SK-N-SH (cell line): Measurements from ENCODE around the gene SYNM. TPM values are rescaled to one million over a fixed set of nuclear protein-coding genes. Genes with fewer than 3 reads are reported as not detected.

Source experiments
- CTCF ChIA-PET: fragments of 300-600, 350-600 bp; formaldehyde crosslinking; extraction: SDS; loops from one replicate; lab custom pipeline; 2021; lab: Yijun Ruan, JAX
- POLR2A ChIA-PET: fragments of 350-600 bp; sonication (Branson Sonifier 250); formaldehyde crosslinking; extraction: SDS; loops from one replicate; lab custom pipeline; 2020; ENCODE audit warnings: antibody characterized with exemption, inconsistent platforms; lab: Yijun Ruan, JAX
- DNase-seq: peaks from one replicate; pipeline ENCODE4 v3.0.0; 2012
- H2AFZ ChIP-seq: fragments of 200-600 bp; sonication (generic); 2 replicates; pipeline ENCODE4 v1.8.1; 2016; ENCODE audit warnings: antibody characterized with exemption, mild to moderate bottlenecking, low read depth
- H3F3A ChIP-seq: fragments of 200-600 bp; sonication (generic); replicated peaks from 2 replicates; pipeline ENCODE3; 2016; ENCODE audit warnings: antibody characterized with exemption, mild to moderate bottlenecking; ENCODE audit not compliant: insufficient read depth
- H3K27ac ChIP-seq, 2 experiments: fragments of 200-500 bp in 1 of 2; fragments of 200-600 bp in 1 of 2; sonication (Bioruptor generic) in 1 of 2; sonication (generic), shearing (Covaris generic) in 1 of 2; 2 replicates each; pipeline versions ENCODE4 v1.5.1 to v1.6.1; 2014 to 2016; ENCODE audit warnings: low read depth in 2 of 2, inconsistent platforms in 1 of 2, low read length in 1 of 2, mild to moderate bottlenecking in 1 of 2, mixed read lengths in 1 of 2
- H3K27me3 ChIP-seq: fragments of 200-600 bp; sonication (generic), shearing (Covaris generic); 2 replicates; pipeline ENCODE4 v1.6.1; 2016; ENCODE audit warnings: mixed run types; ENCODE audit not compliant: insufficient read depth
- H3K36me3 ChIP-seq, 2 experiments: fragments of 200-500 bp in 1 of 2; fragments of 200-600 bp in 1 of 2; sonication (Bioruptor generic) in 1 of 2; sonication (generic) in 1 of 2; replicated peaks in 1 of 2; 2 replicates each; pipeline versions ENCODE3 to v1.5.1; 2014 to 2016; ENCODE audit warnings: low read length in 1 of 2, mild to moderate bottlenecking in 1 of 2; ENCODE audit not compliant: insufficient read depth in 2 of 2, control insufficient read depth in 1 of 2
- H3K4me1 ChIP-seq, 2 experiments: fragments of 200-500 bp in 1 of 2; fragments of 200-600 bp in 1 of 2; sonication (Bioruptor generic) in 1 of 2; sonication (generic), shearing (Covaris generic) in 1 of 2; 2 replicates each; pipeline versions ENCODE4 v1.5.1 to v1.6.1; 2014 to 2016; ENCODE audit warnings: low read depth in 1 of 2, low read length in 1 of 2, mixed run types in 1 of 2; ENCODE audit not compliant: insufficient read depth in 2 of 2, control insufficient read depth in 1 of 2
- H3K4me2 ChIP-seq: fragments of 200-600 bp; sonication (generic), shearing (Covaris generic); 2 replicates; pipeline ENCODE4 v1.6.1; 2017; ENCODE audit warnings: mixed run types
- H3K4me3 ChIP-seq, 2 experiments: fragments of 200-500 bp in 1 of 2; fragments of 200-600 bp in 1 of 2; sonication (Bioruptor generic) in 1 of 2; sonication (generic), shearing (Covaris generic) in 1 of 2; 2 replicates each; pipeline versions ENCODE4 v1.5.1 to v1.8.1; 2014 to 2016; ENCODE audit warnings: low read depth in 2 of 2, inconsistent platforms in 1 of 2, low read length in 1 of 2, mild to moderate bottlenecking in 1 of 2, mixed read lengths in 1 of 2, moderate library complexity in 1 of 2
- H3K79me2 ChIP-seq: fragments of 200-600 bp; sonication (generic); 2 replicates; pipeline ENCODE4 v1.8.1; 2017; ENCODE audit warnings: mild to moderate bottlenecking; ENCODE audit not compliant: insufficient read depth
- H3K9ac ChIP-seq: fragments of 200-600 bp; sonication (generic); 2 replicates; pipeline ENCODE4 v1.6.1; 2017; ENCODE audit warnings: mixed run types
- H3K9me2 ChIP-seq: fragments of 200-600 bp; sonication (generic); 2 replicates; pipeline ENCODE4 v1.6.1; 2017; ENCODE audit warnings: mixed run types
- H3K9me3 ChIP-seq: fragments of 200-600 bp; sonication (generic); 2 replicates; pipeline ENCODE4 v1.6.1; 2017; ENCODE audit warnings: mixed run types, mild to moderate bottlenecking, moderate library complexity
- H4K20me1 ChIP-seq: fragments of 200-600 bp; sonication (generic); 2 replicates; pipeline ENCODE4 v1.6.1; 2017; ENCODE audit warnings: mild to moderate bottlenecking, mixed run types; ENCODE audit not compliant: insufficient read depth
- CTCF ChIP-seq: fragments of 200-600 bp; sonication (generic); IDR thresholded peaks from 2 replicates; pipeline ENCODE4 v1.6.1; 2017; ENCODE audit warnings: antibody characterized with exemption, mild to moderate bottlenecking, moderate library complexity
- ELF1 ChIP-seq: IDR thresholded peaks from 2 replicates; pipeline ENCODE4 v1.4.0; 2012
- EP300 ChIP-seq, 2 experiments: IDR thresholded peaks; 2 replicates each; pipeline versions ENCODE4 v1.4.0 to v1.6.1; 2012; ENCODE audit warnings: borderline replicate concordance in 1 of 2, low read depth in 1 of 2, low read length in 1 of 2
- EZH2phosphoT487 ChIP-seq: fragments of 200-600 bp; sonication (generic); IDR thresholded peaks from 2 replicates; pipeline ENCODE4 v1.6.1; 2017; ENCODE audit warnings: low read depth, mixed run types, mild to moderate bottlenecking, antibody characterized with exemption, moderate library complexity, borderline replicate concordance
- FOXJ3 ChIP-seq: sonication (generic); formaldehyde crosslinking; IDR thresholded peaks from 2 replicates; pipeline ENCODE4 v1.5.1; 2020; ENCODE audit warnings: mild to moderate bottlenecking, missing genetic modification reagents
- FOXM1 ChIP-seq: IDR thresholded peaks from 2 replicates; pipeline ENCODE4 v1.4.0; 2012; ENCODE audit warnings: low read depth, mild to moderate bottlenecking
- GABPA ChIP-seq: IDR thresholded peaks from 2 replicates; pipeline ENCODE4 v1.4.0; 2012; ENCODE audit warnings: low read depth, mild to moderate bottlenecking
- MXI1 ChIP-seq: IDR thresholded peaks from 2 replicates; pipeline ENCODE4 v1.6.1; 2012; ENCODE audit warnings: mild to moderate bottlenecking, low read depth, low read length, improper control_type of control experiment
- NRF1 ChIP-seq: IDR thresholded peaks from 2 replicates; pipeline ENCODE4 v1.6.1; 2012; ENCODE audit warnings: low read depth, mild to moderate bottlenecking, low read length
- PBX3 ChIP-seq: IDR thresholded peaks from 2 replicates; pipeline ENCODE4; 2012
- RCOR1 ChIP-seq: fragments of 150-350 bp; IDR thresholded peaks from 2 replicates; pipeline ENCODE4 v1.6.1; 2017; ENCODE audit warnings: antibody characterized with exemption, low read length
- RFX5 ChIP-seq: IDR thresholded peaks from 2 replicates; pipeline ENCODE4 v1.6.1; 2012; ENCODE audit warnings: mild to moderate bottlenecking, improper control_type of control experiment, low read length
- RXRA ChIP-seq: IDR thresholded peaks from 2 replicates; pipeline ENCODE4 v1.4.0; 2012; ENCODE audit warnings: low read depth, mild to moderate bottlenecking, borderline replicate concordance
- SIN3A ChIP-seq: IDR thresholded peaks from 2 replicates; pipeline ENCODE4 v1.6.1; 2012; ENCODE audit warnings: low read depth, mild to moderate bottlenecking, low read length, moderate library complexity, borderline replicate concordance
- TEAD4 ChIP-seq: IDR thresholded peaks from 2 replicates; pipeline ENCODE4 v1.4.0; 2012; ENCODE audit warnings: mild to moderate bottlenecking, borderline replicate concordance; ENCODE audit not compliant: insufficient read depth
- YY1 ChIP-seq: IDR thresholded peaks from 2 replicates; pipeline ENCODE4 v1.4.0; 2012; ENCODE audit warnings: low read depth, mild to moderate bottlenecking
- WGBS: methylation state at CpG from one replicate; pipeline ENCODE4 v1.1.6; 2017; ENCODE audit warnings: low lambda C conversion rate; 5-methylcytosine and 5-hydroxymethylcytosine counted together
- polyA plus RNA-seq, 3 experiments: library from polyadenylated mRNA; depleted of rRNA; stranded (reverse); fragments of >200 nt; gene quantifications; 2 replicates each; pipeline ENCODE4 v1.2.3, GENCODE V29; 2012
- TF ChIP-seq, protein P1 (sequence below): fragments of 150-350 bp; IDR thresholded peaks from 2 replicates; pipeline ENCODE4 v1.6.1; 2017; ENCODE audit warnings: antibody characterized with exemption, low read length, low read depth, borderline replicate concordance
- TF ChIP-seq, protein P2 (sequence below): IDR thresholded peaks from 2 replicates; pipeline ENCODE4 v1.4.0; 2012; ENCODE audit warnings: low read depth
- TF ChIP-seq, protein P3 (sequence below): fragments of 150-350 bp; IDR thresholded peaks from 2 replicates; pipeline ENCODE4 v1.6.1; 2016; ENCODE audit warnings: mild to moderate bottlenecking, low read depth, low read length
- TF ChIP-seq, protein P4 (sequence below): IDR thresholded peaks from 2 replicates; pipeline ENCODE4 v1.6.1; 2012; ENCODE audit warnings: mild to moderate bottlenecking, low read depth, low read length, moderate library complexity
- TF ChIP-seq, protein P5 (sequence below): IDR thresholded peaks from 2 replicates; pipeline ENCODE4 v1.4.0; 2012; ENCODE audit warnings: low read depth, borderline replicate concordance

SYNM gene
- polyA plus RNA-seq, 1 of the 3 experiments (the other 2 are of a cell fraction) = 5.0 TPM

GRCh38 chr15:99100245-99101173 lies 4.4 kb upstream of the SYNM start:
- ChIA-PET CTCF (interaction anchor here (0.6 to 12.3 kb wide), 65 partner anchors 10 to 984 kb away, joined by 3 to 149 read pairs (median 4); no protein-coding TSS in a partner anchor), POLR2A (no interaction called here)
- H3K4me3 ChIP-seq = peak overlapping the region; percentile 53 to 61
- H4K20me1 ChIP-seq = no peaks in the 10 kb centered on the region
- no peak overlapping the region; the same call in 1 of the 2 replicates for H3K9ac ChIP-seq
- H3K9me3 ChIP-seq = no peaks in the 10 kb centered on the region
- no peaks in the 10 kb centered on the region for H3K27me3 ChIP-seq
- H3K4me2 ChIP-seq = peak overlapping the region; percentile 77
- H3K36me3 ChIP-seq = no peaks in the 10 kb centered on the region
- no peak overlapping the region for H3K27ac ChIP-seq
- peak overlapping the region; percentile 78 for H2AFZ ChIP-seq
- DNase-seq = peak; percentile 90
- no peaks in the 10 kb centered on the region for H3K9me2 ChIP-seq
- no peaks in the 10 kb centered on the region for H3K79me2 ChIP-seq
- no peaks in the 10 kb centered on the region for H3F3A ChIP-seq
- no peaks in the 10 kb centered on the region; a peak in 1 of 4 replicates for H3K4me1 ChIP-seq
- WGBS = 5% methylated on average over 26 of the region's 50 CpGs
- no peak for TF ChIP-seq FOXJ3 (CRISPR knock-in tag)
- no peak for TF ChIP-seq RXRA
- TF ChIP-seq SIN3A = no peak
- no peak for TF ChIP-seq EP300 (IDR thresholded peaks at IDR 0.05; ENCODE audit: borderline replicate concordance in 1 of 2, low read depth in 1 of 2, low read length in 1 of 2)
- TF ChIP-seq, protein P1, sequence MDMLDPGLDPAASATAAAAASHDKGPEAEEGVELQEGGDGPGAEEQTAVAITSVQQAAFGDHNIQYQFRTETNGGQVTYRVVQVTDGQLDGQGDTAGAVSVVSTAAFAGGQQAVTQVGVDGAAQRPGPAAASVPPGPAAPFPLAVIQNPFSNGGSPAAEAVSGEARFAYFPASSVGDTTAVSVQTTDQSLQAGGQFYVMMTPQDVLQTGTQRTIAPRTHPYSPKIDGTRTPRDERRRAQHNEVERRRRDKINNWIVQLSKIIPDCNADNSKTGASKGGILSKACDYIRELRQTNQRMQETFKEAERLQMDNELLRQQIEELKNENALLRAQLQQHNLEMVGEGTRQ = no peak
- TF ChIP-seq, protein P2, sequence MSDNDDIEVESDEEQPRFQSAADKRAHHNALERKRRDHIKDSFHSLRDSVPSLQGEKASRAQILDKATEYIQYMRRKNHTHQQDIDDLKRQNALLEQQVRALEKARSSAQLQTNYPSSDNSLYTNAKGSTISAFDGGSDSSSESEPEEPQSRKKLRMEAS = 0 out of 2 replicates have a peak, but pooled peaks have one; percentile 30
- TF ChIP-seq, protein P3, sequence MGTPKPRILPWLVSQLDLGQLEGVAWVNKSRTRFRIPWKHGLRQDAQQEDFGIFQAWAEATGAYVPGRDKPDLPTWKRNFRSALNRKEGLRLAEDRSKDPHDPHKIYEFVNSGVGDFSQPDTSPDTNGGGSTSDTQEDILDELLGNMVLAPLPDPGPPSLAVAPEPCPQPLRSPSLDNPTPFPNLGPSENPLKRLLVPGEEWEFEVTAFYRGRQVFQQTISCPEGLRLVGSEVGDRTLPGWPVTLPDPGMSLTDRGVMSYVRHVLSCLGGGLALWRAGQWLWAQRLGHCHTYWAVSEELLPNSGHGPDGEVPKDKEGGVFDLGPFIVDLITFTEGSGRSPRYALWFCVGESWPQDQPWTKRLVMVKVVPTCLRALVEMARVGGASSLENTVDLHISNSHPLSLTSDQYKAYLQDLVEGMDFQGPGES = no peak
- no peak for TF ChIP-seq GABPA
- no peak for TF ChIP-seq TEAD4
- TF ChIP-seq, protein P4, sequence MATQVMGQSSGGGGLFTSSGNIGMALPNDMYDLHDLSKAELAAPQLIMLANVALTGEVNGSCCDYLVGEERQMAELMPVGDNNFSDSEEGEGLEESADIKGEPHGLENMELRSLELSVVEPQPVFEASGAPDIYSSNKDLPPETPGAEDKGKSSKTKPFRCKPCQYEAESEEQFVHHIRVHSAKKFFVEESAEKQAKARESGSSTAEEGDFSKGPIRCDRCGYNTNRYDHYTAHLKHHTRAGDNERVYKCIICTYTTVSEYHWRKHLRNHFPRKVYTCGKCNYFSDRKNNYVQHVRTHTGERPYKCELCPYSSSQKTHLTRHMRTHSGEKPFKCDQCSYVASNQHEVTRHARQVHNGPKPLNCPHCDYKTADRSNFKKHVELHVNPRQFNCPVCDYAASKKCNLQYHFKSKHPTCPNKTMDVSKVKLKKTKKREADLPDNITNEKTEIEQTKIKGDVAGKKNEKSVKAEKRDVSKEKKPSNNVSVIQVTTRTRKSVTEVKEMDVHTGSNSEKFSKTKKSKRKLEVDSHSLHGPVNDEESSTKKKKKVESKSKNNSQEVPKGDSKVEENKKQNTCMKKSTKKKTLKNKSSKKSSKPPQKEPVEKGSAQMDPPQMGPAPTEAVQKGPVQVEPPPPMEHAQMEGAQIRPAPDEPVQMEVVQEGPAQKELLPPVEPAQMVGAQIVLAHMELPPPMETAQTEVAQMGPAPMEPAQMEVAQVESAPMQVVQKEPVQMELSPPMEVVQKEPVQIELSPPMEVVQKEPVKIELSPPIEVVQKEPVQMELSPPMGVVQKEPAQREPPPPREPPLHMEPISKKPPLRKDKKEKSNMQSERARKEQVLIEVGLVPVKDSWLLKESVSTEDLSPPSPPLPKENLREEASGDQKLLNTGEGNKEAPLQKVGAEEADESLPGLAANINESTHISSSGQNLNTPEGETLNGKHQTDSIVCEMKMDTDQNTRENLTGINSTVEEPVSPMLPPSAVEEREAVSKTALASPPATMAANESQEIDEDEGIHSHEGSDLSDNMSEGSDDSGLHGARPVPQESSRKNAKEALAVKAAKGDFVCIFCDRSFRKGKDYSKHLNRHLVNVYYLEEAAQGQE = no peak
- TF ChIP-seq FOXM1 = no peak
- TF ChIP-seq MXI1 = 0 out of 2 replicates have a peak, but pooled peaks have one; percentile 32
- peak; percentile 40; the same call in 1 of the 2 replicates for TF ChIP-seq RCOR1
- peak; percentile 83 for TF ChIP-seq CTCF
- TF ChIP-seq RFX5 = 0 out of 2 replicates have a peak, but pooled peaks have one; percentile 39
- TF ChIP-seq, protein P5, sequence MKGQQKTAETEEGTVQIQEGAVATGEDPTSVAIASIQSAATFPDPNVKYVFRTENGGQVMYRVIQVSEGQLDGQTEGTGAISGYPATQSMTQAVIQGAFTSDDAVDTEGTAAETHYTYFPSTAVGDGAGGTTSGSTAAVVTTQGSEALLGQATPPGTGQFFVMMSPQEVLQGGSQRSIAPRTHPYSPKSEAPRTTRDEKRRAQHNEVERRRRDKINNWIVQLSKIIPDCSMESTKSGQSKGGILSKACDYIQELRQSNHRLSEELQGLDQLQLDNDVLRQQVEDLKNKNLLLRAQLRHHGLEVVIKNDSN = no peak
- peak; percentile 43; the same call in 1 of the 2 replicates for TF ChIP-seq YY1
- TF ChIP-seq NRF1 = no peak
- no peak for TF ChIP-seq EZH2phosphoT487
- TF ChIP-seq ELF1 = no peak
- TF ChIP-seq PBX3 = no peak
